GM21528 (cell line): Measurements from ENCODE around the gene BMPER.

ENCODE experiments used
- ATAC-seq: cut with Tn5 transposase; IDR thresholded peaks from one replicate; pipeline ENCODE4 v1.9.1; 2021; ENCODE audit warnings: mild to moderate bottlenecking, moderate library complexity; ENCODE audit not compliant: unreplicated experiment, low FRiP score

BMPER gene

GRCh38 chr7:33905389-33906032 lies at the start of gene BMPER:
TSS of gene BMPER (plus strand) at chr7:33905539. CDS start at chr7:33905614, 75 bp downstream.
- no peak for ATAC-seq

GRCh38 chr7:33861947-33862346 lies 43.4 kb upstream of the BMPER start:
- no peak for ATAC-seq

- no peak for ATAC-seq
Observed at GRCh38 chr7:33862946-33863814, 42.2 kb upstream of the BMPER start.

GRCh38 chr7:33868166-33868565 lies 37.2 kb upstream of the BMPER start:
- no peak for ATAC-seq

- no peak for ATAC-seq
Observed at GRCh38 chr7:33869176-33869575, 36.2 kb upstream of the BMPER start.

- ATAC-seq: no peak
Observed at GRCh38 chr7:33870120-33870519, 35.2 kb upstream of the BMPER start.

GRCh38 chr7:33872870-33873269 lies 32.5 kb upstream of the BMPER start:
- ATAC-seq: no peak

- ATAC-seq: no peak
Observed at GRCh38 chr7:33873518-33873917, 31.8 kb upstream of the BMPER start.

- ATAC-seq: no peak
Observed at GRCh38 chr7:33873981-33874750, 31.2 kb upstream of the BMPER start.

GRCh38 chr7:33874943-33875342 lies 30.4 kb upstream of the BMPER start:
- ATAC-seq: no peak

- no peak for ATAC-seq
Observed at GRCh38 chr7:33876596-33877274, 28.6 kb upstream of the BMPER start.

- ATAC-seq: no peak
Observed at GRCh38 chr7:33880787-33881186, 24.6 kb upstream of the BMPER start.

GRCh38 chr7:33881316-33881715 lies 24.0 kb upstream of the BMPER start:
- no peak for ATAC-seq

- ATAC-seq: no peak
Observed at GRCh38 chr7:33882040-33882837, 23.1 kb upstream of the BMPER start.

GRCh38 chr7:33882950-33883670 lies 22.2 kb upstream of the BMPER start:
- ATAC-seq: no peak

- no peak for ATAC-seq
Observed at GRCh38 chr7:33883671-33883965, 21.7 kb upstream of the BMPER start.

- no peak for ATAC-seq
Observed at GRCh38 chr7:33885290-33886148, 19.8 kb upstream of the BMPER start.

GRCh38 chr7:33886149-33886623 lies 19.2 kb upstream of the BMPER start:
- ATAC-seq: no peak
